ENCODE measurements around the gene SOS1.

SOS1 gene

GRCh38 chr2:39018638-39019037 lies 102.2 kb downstream of the SOS1 start:
- DNase-seq = no peak

- DNase-seq = no peak
Measured at GRCh38 chr2:39017334-39017733, 103.5 kb downstream of the SOS1 start.

DNA sequence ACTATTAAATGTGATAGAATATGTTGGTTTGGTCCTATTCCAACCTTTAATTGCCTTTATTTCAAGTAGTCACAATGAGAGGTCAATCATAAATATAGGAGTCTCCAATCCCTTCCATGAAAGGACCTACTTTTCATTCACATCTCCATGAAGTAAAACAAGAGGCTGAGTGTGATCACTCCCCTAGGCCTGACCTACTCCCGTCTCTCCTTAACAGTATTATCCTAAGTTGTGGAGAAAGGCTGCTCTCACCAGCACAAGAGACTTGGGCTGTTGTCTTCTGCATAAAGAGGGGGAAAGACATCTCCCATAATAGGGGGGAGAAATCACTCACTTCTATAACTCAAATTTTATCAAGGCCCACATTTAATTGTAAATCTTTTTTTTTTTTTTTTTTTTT lies 105.4 kb downstream of the SOS1 start:
- DNase-seq = no peak

GRCh38 chr2:39013871-39014270 lies 107.0 kb downstream of the SOS1 start:
- DNase-seq = no peak

- DNase-seq = no peak
Measured at GRCh38 chr2:39008665-39009064, 112.2 kb downstream of the SOS1 start.

DNA sequence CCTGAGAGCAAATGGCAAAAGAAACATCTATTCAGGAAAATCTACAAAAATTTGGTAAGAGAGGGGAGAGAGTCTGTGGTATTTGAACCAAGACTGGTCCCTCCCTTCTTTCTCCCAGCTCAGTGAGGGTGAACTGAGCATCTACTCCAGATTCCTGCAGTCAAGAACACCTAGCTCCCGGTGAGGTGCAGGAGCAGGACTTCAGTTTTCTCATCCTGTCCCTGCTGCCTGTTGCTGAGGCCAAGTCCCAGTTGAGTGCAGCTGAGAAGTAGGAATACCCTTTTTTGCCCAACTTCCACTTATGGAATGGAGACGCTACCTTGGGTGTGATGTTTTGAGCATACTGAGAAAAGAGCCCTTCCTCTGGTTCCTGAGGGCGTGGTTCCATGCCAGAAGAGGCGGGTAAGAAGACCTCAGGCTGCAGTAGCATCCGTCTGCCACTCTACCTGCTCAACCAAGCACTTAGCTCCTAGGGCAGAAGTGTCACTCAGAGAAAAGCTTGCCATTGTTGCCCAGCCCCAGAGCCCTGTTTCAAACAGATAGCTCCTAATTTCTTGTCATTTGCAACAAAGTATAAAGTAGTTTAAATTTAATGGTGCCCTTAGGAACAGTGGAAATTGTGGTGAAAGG lies 112.9 kb downstream of the SOS1 start:
- DNase-seq = no peak

DNA sequence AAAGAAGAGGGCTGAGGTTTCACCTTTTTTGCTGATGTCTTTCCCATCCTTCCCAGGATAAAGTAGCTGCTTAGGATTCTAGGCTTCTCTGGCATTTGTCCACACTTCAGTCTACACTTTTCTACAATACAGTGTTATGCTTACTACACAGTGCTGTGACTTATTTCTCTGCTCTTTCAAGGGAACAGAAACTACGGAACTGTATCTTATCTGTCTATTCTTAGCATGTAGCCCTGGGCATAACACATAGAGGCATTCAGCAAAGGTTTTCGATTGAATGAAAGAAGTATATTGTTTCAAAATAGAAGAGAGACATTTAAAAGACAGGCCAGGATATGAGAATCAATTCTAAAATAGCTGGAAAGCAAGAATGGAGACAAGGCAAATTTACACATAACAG lies 120.3 kb downstream of the SOS1 start:
- no peak for DNase-seq

DNA sequence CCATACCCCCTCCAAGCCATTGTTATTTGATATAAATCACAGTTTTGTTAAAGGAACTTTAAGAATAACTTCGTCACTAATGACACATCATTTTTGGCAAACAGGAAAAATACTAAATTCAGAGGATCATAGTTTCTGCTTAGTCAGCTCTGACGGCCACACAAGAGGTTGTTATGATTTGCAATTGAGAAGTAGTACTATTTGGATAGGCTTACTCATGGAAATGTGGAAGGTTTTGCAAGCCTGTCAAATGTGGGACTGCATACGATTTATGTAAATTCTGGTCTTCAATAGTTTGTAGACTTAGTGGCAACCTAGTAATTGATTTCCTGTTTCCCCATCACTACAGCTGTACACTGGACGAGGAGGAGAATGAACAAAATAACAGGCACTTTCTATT lies 123.1 kb downstream of the SOS1 start:
- no peak for DNase-seq

- no peak for DNase-seq
Measured at GRCh38 chr2:38991899-38992298, 129.0 kb downstream of the SOS1 start.

GRCh38 chr2:38988716-38989115 lies 132.1 kb downstream of the SOS1 start:
- DNase-seq = no peak

GRCh38 chr2:38982498-38982897 lies 138.4 kb downstream of the SOS1 start:
- DNase-seq = no peak

DNA sequence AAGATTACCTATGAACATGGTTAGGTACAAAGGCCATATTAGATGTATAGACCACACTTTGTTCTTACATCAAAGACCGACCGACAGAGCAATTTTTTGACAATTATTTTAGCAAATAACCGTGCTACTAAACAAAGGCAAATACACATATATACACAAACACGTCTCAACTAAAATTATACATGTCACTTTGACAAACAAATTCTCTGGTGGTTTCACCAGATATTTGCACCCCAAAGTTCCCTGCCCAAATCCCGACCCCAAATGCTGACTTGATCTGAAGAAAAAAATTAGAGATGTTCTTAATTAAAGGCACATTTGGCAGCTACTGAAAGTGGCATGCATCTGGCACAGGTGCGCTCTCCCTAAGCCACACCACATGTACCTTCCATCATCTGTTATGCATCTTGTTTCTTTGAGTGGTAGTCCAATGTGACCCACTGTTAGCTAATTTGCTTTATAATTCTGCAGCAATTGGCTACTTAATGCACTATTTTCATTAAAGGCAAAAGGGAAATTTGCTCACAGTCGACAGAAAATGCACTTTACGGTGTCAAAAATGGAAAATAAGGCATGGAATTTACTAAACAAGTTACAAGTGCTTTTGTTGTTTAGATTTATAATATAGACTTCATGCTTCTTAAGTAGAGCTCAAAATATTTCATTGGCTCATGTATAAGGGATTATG lies 139.0 kb downstream of the SOS1 start:
- DNase-seq = no peak

GRCh38 chr2:38981003-38981669 lies 139.7 kb downstream of the SOS1 start:
- no peak for DNase-seq

- no peak for DNase-seq
Measured at GRCh38 chr2:38978908-38979307, 141.9 kb downstream of the SOS1 start.

DNA sequence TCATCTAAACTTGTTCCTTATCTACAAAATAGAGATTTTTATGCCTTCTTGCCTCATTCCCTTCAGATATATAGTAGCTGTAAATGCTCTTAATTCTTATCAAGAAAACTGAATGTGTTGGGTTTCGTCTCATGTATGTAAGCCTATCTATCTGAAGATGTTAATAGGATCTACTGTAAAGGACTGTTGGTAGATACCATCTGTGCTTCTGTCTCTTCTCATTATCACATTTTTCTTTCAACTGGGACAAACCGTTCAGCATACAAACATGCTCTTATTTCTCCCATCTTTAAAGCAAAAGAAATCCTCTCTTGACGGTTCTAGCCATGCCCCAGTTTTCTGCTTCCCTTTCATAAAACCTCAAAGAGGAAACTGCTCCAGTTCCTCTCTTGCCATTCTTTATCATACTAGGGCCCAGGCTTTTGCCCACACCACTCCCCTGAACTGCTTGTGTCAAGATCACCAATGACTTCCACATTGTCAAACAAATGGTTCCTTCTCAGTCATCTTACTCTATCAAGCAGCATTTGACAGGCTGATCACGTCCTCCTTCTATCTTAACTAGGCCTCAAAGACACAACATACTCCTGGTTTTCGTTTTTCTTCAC lies 142.5 kb downstream of the SOS1 start:
- peak; percentile 31 for DNase-seq

DNA sequence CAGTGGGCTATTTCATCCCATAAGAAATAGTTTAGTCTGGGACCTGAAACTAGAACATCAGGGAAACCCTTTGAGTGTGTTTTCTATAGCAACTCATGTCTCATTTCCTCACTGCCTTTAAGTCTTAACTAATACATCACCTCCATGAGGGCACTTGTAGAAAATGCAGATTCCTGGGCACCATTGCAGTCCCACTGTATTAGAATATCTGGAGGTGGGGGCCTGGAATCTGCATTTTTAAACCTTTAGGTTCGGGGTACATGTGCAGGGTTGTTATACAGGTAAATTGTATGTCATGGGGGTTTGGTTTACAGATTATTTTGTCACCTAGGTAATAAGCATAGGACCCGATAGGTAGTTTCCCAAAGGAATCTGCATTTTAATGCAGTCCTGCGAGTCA lies 143.8 kb downstream of the SOS1 start:
- no peak for DNase-seq

GRCh38 chr2:38975042-38975441 lies 145.8 kb downstream of the SOS1 start:
- DNase-seq = no peak

GRCh38 chr2:38973266-38973665 lies 147.6 kb downstream of the SOS1 start:
- no peak for DNase-seq

- no peak for DNase-seq
Measured at GRCh38 chr2:38971377-38971776, 149.5 kb downstream of the SOS1 start.

- no peak for DNase-seq
Measured at GRCh38 chr2:38968021-38968420, 152.8 kb downstream of the SOS1 start.

GRCh38 chr2:38966678-38967077 lies 154.2 kb downstream of the SOS1 start:
- DNase-seq = no peak

DNA sequence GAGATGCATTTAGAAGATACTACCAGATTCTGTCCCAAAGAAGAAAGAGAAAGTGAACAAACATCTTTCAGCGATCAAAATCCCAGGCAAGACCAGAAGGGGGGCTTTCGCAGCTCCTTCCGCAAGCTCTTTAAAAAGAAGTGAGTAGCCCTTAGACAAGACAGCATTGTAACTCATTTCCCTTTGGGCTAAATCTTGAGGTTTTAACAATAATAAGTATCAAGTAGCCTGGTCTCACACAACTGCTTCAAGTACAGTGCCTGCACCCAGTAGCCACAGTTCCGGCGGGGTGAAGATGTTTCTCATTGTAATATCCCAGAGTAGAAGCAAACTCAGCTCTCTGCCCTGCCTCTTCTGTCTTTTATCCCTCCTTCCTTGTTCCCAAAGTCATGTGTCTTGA lies 154.8 kb downstream of the SOS1 start:
- no peak for DNase-seq

- DNase-seq = no peak
Measured at GRCh38 chr2:38960609-38961320, 160.1 kb downstream of the SOS1 start.
